A549 (cell line): Measurements from ENCODE around the gene UTRN. TPM values are rescaled to one million over a fixed set of nuclear protein-coding genes. Genes with fewer than 3 reads are reported as not detected.

Experiments
- ATAC-seq, 2 experiments: fragments of 200-7000 bp in 1 of 2; fragments of >200 bp in 1 of 2; cut with Nextera tagmentation in 1 of 2; cut with Tn5 transposase in 1 of 2; 3 replicates each; pipeline versions ENCODE4 v1.8.0 to v1.9.1; 2018 to 2020; ENCODE audit warnings: mild to moderate bottlenecking in 1 of 2, moderate library complexity in 1 of 2
- CTCF ChIA-PET: fragments of 300-600 bp; sonication (Branson Sonifier 250); formaldehyde crosslinking; extraction: SDS; loops from one replicate; lab custom pipeline; 2021; ENCODE audit warnings: antibody characterized with exemption, inconsistent platforms; lab: Yijun Ruan, JAX
- POLR2A ChIA-PET: fragments of 350-600 bp; formaldehyde crosslinking; extraction: SDS; loops from one replicate; lab custom pipeline; 2021; ENCODE audit warnings: antibody characterized with exemption, inconsistent platforms; lab: Yijun Ruan, JAX
- DNase-seq, 2 experiments: peaks; one replicate each; pipeline versions ENCODE4 v3.0.0 to v3.0.0-alpha.2; 2011 to 2016; ENCODE audit warnings: low read depth in 1 of 2, low spot score in 1 of 2
- FAIRE-seq: peaks from 2 replicates; lab custom pipeline; 2011; peaks lifted over from hg19 to GRCh38; lab: Jason Lieb, UNC
- H3K27ac ChIP-seq, 2 experiments: fragments of >200 bp; sonication (Bioruptor Twin); formaldehyde crosslinking; 3 replicates each; pipeline ENCODE4 v1.5.1; 2016 to 2017
- H3K4me1 ChIP-seq: fragments of >200 bp; sonication (Bioruptor Twin); formaldehyde crosslinking; 3 replicates; pipeline ENCODE4 v1.6.1; 2016
- H3K4me2 ChIP-seq: fragments of >200 bp; sonication (Bioruptor Twin); formaldehyde crosslinking; 3 replicates; pipeline ENCODE4 v1.6.1; 2016
- H3K4me3 ChIP-seq: fragments of >200 bp; sonication (Bioruptor Twin); formaldehyde crosslinking; 3 replicates; pipeline ENCODE4 v1.5.1; 2016
- H3K9me3 ChIP-seq: fragments of >200 bp; sonication (Bioruptor Twin); formaldehyde crosslinking; 3 replicates; pipeline ENCODE4 v1.6.1; 2016
- BHLHE40 ChIP-seq: IDR thresholded peaks from 2 replicates; pipeline ENCODE4 v1.6.1; 2012; ENCODE audit warnings: low read depth, low read length, inconsistent platforms
- CBX2 ChIP-seq: fragments of 200-600 bp; sonication (generic); IDR thresholded peaks from 2 replicates; pipeline ENCODE4 v1.6.1; 2016; ENCODE audit warnings: low read depth, mild to moderate bottlenecking, borderline replicate concordance
- CHD2 ChIP-seq: fragments of 150-350 bp; IDR thresholded peaks from 2 replicates; pipeline ENCODE4 v1.6.1; 2014; ENCODE audit warnings: low read length; ENCODE audit not compliant: partially characterized antibody
- EHF ChIP-seq: fragments of 250-450 bp; sonication (Bioruptor Pico); IDR thresholded peaks from 2 replicates; pipeline ENCODE4 v1.5.0; 2020; ENCODE audit warnings: mild to moderate bottlenecking
- ELK1 ChIP-seq: fragments of 150-350 bp; IDR thresholded peaks from 2 replicates; pipeline ENCODE4 v1.6.1; 2014; ENCODE audit warnings: low read depth, mild to moderate bottlenecking, low read length
- ESRRA ChIP-seq: fragments of 150-350 bp; IDR thresholded peaks from 2 replicates; pipeline ENCODE4 v1.6.1; 2014; ENCODE audit warnings: mild to moderate bottlenecking, low read length, borderline replicate concordance
- GATA3 ChIP-seq: IDR thresholded peaks from 2 replicates; pipeline ENCODE4 v1.6.1; 2012; ENCODE audit warnings: borderline replicate concordance
- HOXA7 ChIP-seq: fragments of 250-450 bp; sonication (Bioruptor Pico); IDR thresholded peaks from 2 replicates; pipeline ENCODE4 v1.5.0; 2020; ENCODE audit warnings: mild to moderate bottlenecking, moderate library complexity
- HOXB5 ChIP-seq: fragments of 250-450 bp; sonication (Bioruptor Pico); IDR thresholded peaks from 2 replicates; pipeline ENCODE4 v1.5.0; 2020; ENCODE audit warnings: mild to moderate bottlenecking, moderate library complexity
- MAFK ChIP-seq: fragments of 450-650 bp; IDR thresholded peaks from 2 replicates; pipeline ENCODE4 v1.6.1; 2014; ENCODE audit not compliant: partially characterized antibody
- MAX ChIP-seq: IDR thresholded peaks from 2 replicates; pipeline ENCODE4 v1.6.1; 2012
- MYC ChIP-seq: IDR thresholded peaks from 2 replicates; pipeline ENCODE4 v1.6.1; 2012; ENCODE audit warnings: mild to moderate bottlenecking, inconsistent platforms, low read length, improper control_type of control experiment, borderline replicate concordance
- NPAS2 ChIP-seq: fragments of 250-450 bp; sonication (Bioruptor Pico); IDR thresholded peaks from 2 replicates; pipeline ENCODE4 v1.8.0; 2022; ENCODE audit warnings: mild to moderate bottlenecking, moderate library complexity, borderline replicate concordance
- REST ChIP-seq: fragments of 200-600 bp; sonication (generic); IDR thresholded peaks from 2 replicates; pipeline ENCODE4 v1.6.1; 2016; ENCODE audit warnings: antibody characterized with exemption, mild to moderate bottlenecking, moderate library complexity
- SMC3 ChIP-seq: fragments of >200 bp; sonication (Bioruptor Twin); formaldehyde crosslinking; IDR thresholded peaks from 3 replicates; pipeline ENCODE4 v1.6.1; 2018; ENCODE audit warnings: inconsistent platforms
- SREBF2 ChIP-seq: fragments of 450-650 bp; IDR thresholded peaks from 2 replicates; pipeline ENCODE4 v1.6.1; 2014; ENCODE audit warnings: mild to moderate bottlenecking, moderate library complexity
- TFCP2L1 ChIP-seq: fragments of 250-450 bp; sonication (Bioruptor Pico); IDR thresholded peaks from 2 replicates; pipeline ENCODE4 v1.5.0; 2021; ENCODE audit warnings: mild to moderate bottlenecking
- ZC3H11A ChIP-seq: fragments of 450-650 bp; IDR thresholded peaks from 2 replicates; pipeline ENCODE4 v1.6.1; 2014; ENCODE audit warnings: antibody characterized with exemption, mild to moderate bottlenecking
- ZFP36 ChIP-seq: fragments of 450-650 bp; IDR thresholded peaks from 2 replicates; pipeline ENCODE4 v1.6.1; 2014; ENCODE audit warnings: borderline replicate concordance; ENCODE audit not compliant: partially characterized antibody
- WGBS: methylation state at CpG from one replicate; pipeline ENCODE4 v1.1.6; 2017; ENCODE audit errors: missing lambda C conversion rate; 5-methylcytosine and 5-hydroxymethylcytosine counted together
- polyA plus RNA-seq, 4 experiments: library from polyadenylated mRNA; depleted of rRNA in 3 of 4; stranded (reverse); fragments of >200 nt; fragmentation: RNase III in 1 of 4; extraction: RNeasy Plus Mini Kit Qiagen cat#74134 plus additional on column Dnase treatment in 1 of 4; gene quantifications; 2 replicates in 3 of 4; 3 replicates in 1 of 4; pipeline ENCODE4 v1.2.3, GENCODE V29; 2011 to 2017

The UTRN gene
- polyA plus RNA-seq, 2 of the 4 experiments (the other 2 are of a cell fraction), result 10.6 to 20.8 TPM

DNA sequence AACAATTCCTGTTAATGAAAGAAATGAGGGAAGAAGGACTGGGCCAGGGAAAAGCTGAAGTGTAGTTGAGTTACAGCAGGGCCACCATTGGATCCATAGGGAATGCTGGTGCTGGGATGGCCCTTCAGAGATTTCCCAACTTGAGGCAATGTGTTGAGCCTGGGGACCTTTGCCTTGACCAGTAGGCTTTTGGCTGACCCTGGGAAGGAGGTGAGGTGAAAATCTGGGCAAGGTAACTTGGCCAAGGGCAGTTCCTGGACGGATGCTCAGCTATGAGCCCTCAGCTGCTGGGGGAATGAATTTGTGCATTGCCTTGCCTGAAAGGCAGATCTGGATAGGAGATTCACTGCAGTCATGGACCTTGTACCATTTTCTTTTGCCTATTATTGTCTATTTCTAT lies 20.4 kb downstream of the UTRN start:
- H3K27ac ChIP-seq, result no peak overlapping the region
- CTCF ChIA-PET, result interaction anchor here (0.6 to 1.8 kb wide), 3 partner anchors 16 to 463 kb away, joined by 3 to 4 read pairs (median 3); no protein-coding TSS in a partner anchor
- DNase-seq, result no peak

DNA sequence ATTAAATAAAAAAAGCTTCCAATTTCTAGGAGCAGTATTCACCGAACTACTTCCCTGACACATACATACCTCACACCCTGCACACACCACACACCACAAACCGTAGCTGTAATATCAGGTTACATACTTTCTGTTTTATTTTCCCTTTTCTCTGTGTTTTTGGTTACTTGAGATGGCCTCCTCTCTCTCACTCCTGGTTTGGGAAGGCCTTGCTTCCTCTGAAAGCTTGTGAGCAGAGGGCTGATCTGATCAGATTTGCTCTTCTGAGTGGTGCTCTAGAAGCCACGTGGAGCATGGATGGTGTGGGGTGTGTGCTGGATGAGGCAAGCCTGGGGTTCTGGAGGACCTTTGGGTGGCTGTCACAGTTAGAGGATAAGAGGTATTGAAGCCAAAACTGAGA lies 20.9 kb downstream of the UTRN start:
- 78% methylated on average over 3 of the region's 3 CpGs for WGBS
- Histone ChIP-seq H3K4me2 (no peak overlapping the region), H3K4me3 (no peak overlapping the region), H3K4me1 (0 out of 3 replicates have a peak, but pooled peaks cover 4% of the 10 kb centered on the region), H3K27ac (no peak overlapping the region), H3K9me3 (no peaks in the 10 kb centered on the region)
- no peak for ATAC-seq
- POLR2A ChIA-PET, result no interaction called here
- no peak for TF ChIP-seq SMC3
- TF ChIP-seq MAFK, result no peak
- no peak for TF ChIP-seq REST
- TF ChIP-seq MYC, result no peak
- no peak for TF ChIP-seq SREBF2
- TF ChIP-seq TFCP2L1 (CRISPR knock-in tag), result no peak
- no peak for TF ChIP-seq ELK1
- no peak for TF ChIP-seq EHF (CRISPR knock-in tag)
- TF ChIP-seq HOXB5, result no peak
- no peak for TF ChIP-seq ZC3H11A
- TF ChIP-seq GATA3, result no peak
- TF ChIP-seq MAX, result no peak
- no peak for TF ChIP-seq CBX2
- TF ChIP-seq ZFP36, result no peak
- no peak for TF ChIP-seq ESRRA
- no peak for DNase-seq
- FAIRE-seq, result no peak
- CTCF ChIA-PET, result interaction anchor here (0.6 to 1.8 kb wide), 3 partner anchors 16 to 463 kb away, joined by 3 to 4 read pairs (median 3); no protein-coding TSS in a partner anchor

More for the DNA sequence above, 20.4 kb downstream of the UTRN start:
- H3K4me1 ChIP-seq, result 0 out of 3 replicates have a peak, but pooled peaks cover 4% of the 10 kb centered on the region
- no peaks in the 10 kb centered on the region for H3K9me3 ChIP-seq
- FAIRE-seq (no peak), ATAC-seq (no peak)
- POLR2A ChIA-PET, result no interaction called here
- 62% methylated on average over 1 of the region's 1 CpG for WGBS
- H3K4me2 ChIP-seq, result no peak overlapping the region
- TF ChIP-seq MAFK, result no peak
- H3K4me3 ChIP-seq, result no peak overlapping the region

- Histone ChIP-seq H3K9me3 (no peaks in the 10 kb centered on the region), H3K27ac (no peak overlapping the region), H3K4me2 (no peak overlapping the region), H3K4me1 (no peaks in the 10 kb centered on the region), H3K4me3 (no peak overlapping the region)
- TF ChIP-seq SMC3 (no peak), BHLHE40 (no peak)
- DNase-seq (no peak), FAIRE-seq (no peak), ATAC-seq (no peak)
- WGBS, result 96% methylated on average over 3 of the region's 3 CpGs
- POLR2A ChIA-PET, result no interaction called here
- CTCF ChIA-PET, result interaction anchor here (0.6 kb wide), 1 partner anchor 10 kb away, joined by 3 read pairs; no protein-coding TSS in a partner anchor
Measured at GRCh38 chr6:144307880-144308279, 22.7 kb downstream of the UTRN start.

DNA sequence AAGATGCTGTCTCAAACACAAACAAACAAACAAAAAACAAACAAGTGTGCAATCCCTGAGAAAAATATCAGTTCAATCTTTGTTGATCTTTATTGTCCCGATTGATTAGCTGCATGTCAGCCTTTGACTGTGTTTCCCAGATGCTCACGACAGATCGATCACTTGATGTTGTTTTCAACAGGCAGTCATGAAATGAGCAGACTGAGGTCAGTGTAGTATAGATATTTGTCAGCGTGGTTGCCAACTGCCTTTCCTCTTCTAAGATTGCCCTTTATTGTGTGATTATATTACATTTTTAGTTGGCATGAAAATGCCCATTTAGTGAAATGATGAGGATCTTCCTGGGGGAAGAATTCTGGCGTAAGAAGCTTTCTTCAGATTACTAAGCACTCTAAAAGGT lies 25.6 kb downstream of the UTRN start:
- CTCF ChIA-PET, result no interaction called here
- no peak overlapping the region for H3K27ac ChIP-seq
- DNase-seq (no peak), FAIRE-seq (no peak), ATAC-seq (no peak)
- TF ChIP-seq NPAS2, result no peak
- no peak for TF ChIP-seq CHD2
- TF ChIP-seq BHLHE40, result no peak
- no peak for TF ChIP-seq HOXA7 (CRISPR knock-in tag)
- no peak overlapping the region for H3K4me2 ChIP-seq
- H3K9me3 ChIP-seq, result no peaks in the 10 kb centered on the region
- 93% methylated on average over 5 of the region's 5 CpGs for WGBS
- POLR2A ChIA-PET, result interaction anchor here (0.5 kb wide), 1 partner anchor 63 kb away, joined by 5 read pairs; no protein-coding TSS in a partner anchor
- peaks cover 9% of the 10 kb centered on the region; the same call in 2 of the 3 replicates for H3K4me1 ChIP-seq
- H3K4me3 ChIP-seq, result no peak overlapping the region
